AG09319 (cell line): Measurements from ENCODE around the gene FUS.

Experiments used
- DNase-seq: peaks from one replicate; pipeline ENCODE4 v3.0.0-alpha.2; 2010; ENCODE audit warnings: low read depth; ENCODE audit errors: extremely low read depth
- CTCF ChIP-seq: IDR thresholded peaks from 2 replicates; pipeline ENCODE4 v1.5.1; 2011; ENCODE audit warnings: low read depth, mild to moderate bottlenecking, inconsistent platforms, low read length, moderate library complexity

FUS gene

GRCh38 chr16:31202414-31203375 lies 22.8 kb downstream of the FUS start, which contains the start of gene PYCARD:
PYCARD (minus strand) TSS chr16:31202760; CDS start chr16:31202690, 70 bp downstream.
- no peak for DNase-seq
- TF ChIP-seq CTCF: no peak

GRCh38 chr16:31204871-31205666 lies 25.1 kb downstream of the FUS start:
- TF ChIP-seq CTCF: no peak
- DNase-seq: no peak

- DNase-seq: no peak
- no peak for TF ChIP-seq CTCF
These were observed 26.8 kb downstream of the FUS start for GRCh38 chr16:31206776-31207175.

GRCh38 chr16:31213342-31213741 lies 33.4 kb downstream of the FUS start:
- DNase-seq: no peak
- TF ChIP-seq CTCF: no peak

- TF ChIP-seq CTCF: no peak
- DNase-seq: no peak
These were observed 34.2 kb downstream of the FUS start, which contains the start of gene TRIM72 for GRCh38 chr16:31213877-31214707. TRIM72 (plus strand) TSS chr16:31214119; CDS start chr16:31214739, 620 bp downstream.

GRCh38 chr16:31214708-31215286 lies 34.9 kb downstream of the FUS start:
- TF ChIP-seq CTCF: no peak
- no peak for DNase-seq
